Fibroblast of lung (primary cell): Measurements from ENCODE around the gene CCDC116. TPM values are rescaled to one million over a fixed set of nuclear protein-coding genes. Genes with fewer than 3 reads are reported as not detected.
"Not testable (repeated sequence)": the region's sequence is repeated elsewhere in the genome, so short reads cannot be mapped to it uniquely, and the experiment has no call there.

Experiments used
- DNase-seq, 2 donors: peaks; one replicate each; pipeline versions ENCODE4 v3.0.0 to v3.0.0-alpha.2; 2010; ENCODE audit warnings: low read depth in 2 of 2
- H2AFZ ChIP-seq: 2 replicates; pipeline ENCODE4 v1.5.1; 2012; ENCODE audit warnings: low read length, control low read depth, inconsistent platforms
- H3K27ac ChIP-seq: 2 replicates; pipeline ENCODE4 v1.5.1; 2011; ENCODE audit warnings: low read length, control low read depth; ENCODE audit not compliant: insufficient read depth
- H3K27me3 ChIP-seq: 2 replicates; pipeline ENCODE4 v1.5.1; 2011; ENCODE audit warnings: mild to moderate bottlenecking, low read length; ENCODE audit not compliant: control insufficient read depth, insufficient read depth
- H3K36me3 ChIP-seq: 2 replicates; pipeline ENCODE4 v1.5.1; 2011; ENCODE audit warnings: low read length; ENCODE audit not compliant: control insufficient read depth, insufficient read depth
- H3K4me1 ChIP-seq: 2 replicates; pipeline ENCODE4 v1.5.1; 2011; ENCODE audit warnings: low read length; ENCODE audit not compliant: control insufficient read depth, insufficient read depth; ENCODE audit errors: extremely low read depth
- H3K4me2 ChIP-seq: 2 replicates; pipeline ENCODE4 v1.5.1; 2011; ENCODE audit warnings: low read length, control low read depth; ENCODE audit not compliant: insufficient read depth; ENCODE audit errors: extremely low read depth
- H3K4me3 ChIP-seq, 4 experiments: fragments of 200-600 bp in 1 of 4; sonication (generic) in 1 of 4; replicated peaks in 1 of 4; 2 replicates each; pipeline ENCODE4 v1.5.1; 2011 to 2016; ENCODE audit warnings: low read length in 4 of 4, low read depth in 3 of 4, mild to moderate bottlenecking in 3 of 4, control low read depth in 2 of 4, inconsistent platforms in 1 of 4, mixed read lengths in 1 of 4; ENCODE audit not compliant: insufficient read depth in 1 of 4; ENCODE audit errors: control extremely low read depth in 1 of 4
- H3K79me2 ChIP-seq: 2 replicates; pipeline ENCODE4 v1.5.1; 2012; ENCODE audit warnings: mild to moderate bottlenecking, low read length, inconsistent platforms; ENCODE audit not compliant: control insufficient read depth, insufficient read depth
- H3K9ac ChIP-seq: 2 replicates; pipeline ENCODE4 v1.5.1; 2011; ENCODE audit warnings: mild to moderate bottlenecking, low read length, control low read depth; ENCODE audit not compliant: insufficient read depth
- H3K9me3 ChIP-seq: 2 replicates; pipeline ENCODE4 v1.5.1; 2012; ENCODE audit warnings: low read depth, low read length; ENCODE audit not compliant: control insufficient read depth, insufficient read depth
- H4K20me1 ChIP-seq: 2 replicates; pipeline ENCODE4 v1.5.1; 2011; ENCODE audit warnings: low read length; ENCODE audit not compliant: control insufficient read depth, insufficient read depth; ENCODE audit errors: extremely low read depth
- EZH2 ChIP-seq: IDR thresholded peaks from 2 replicates; pipeline ENCODE4 v1.5.1; 2012; ENCODE audit warnings: low read length, control low read depth, mild to moderate bottlenecking; ENCODE audit errors: missing control alignments
- polyA plus RNA-seq, 2 donors: library from polyadenylated mRNA; depleted of rRNA in 1 of 2; stranded (reverse) in 1 of 2; unstranded in 1 of 2; fragments of >200 nt; gene quantifications; 2 replicates each; pipeline ENCODE4 v1.2.1, GENCODE V29; 2011 to 2012; ENCODE audit warnings: missing spikeins in 1 of 2
- total RNA-seq: library from RNA; depleted of rRNA; stranded (reverse); fragments of >200 nt; gene quantifications from 2 replicates; pipeline ENCODE4 v1.2.1, GENCODE V29; 2014
- TF ChIP-seq, protein P1 (sequence below), 2 donors: IDR thresholded peaks in 1 of 2; conservative IDR thresholded peaks in 1 of 2; 1 replicate in 1 of 2; 2 replicates in 1 of 2; pipeline ENCODE4 v1.5.1; 2011 to 2012; ENCODE audit warnings: low read length in 2 of 2, control low read depth in 1 of 2, inconsistent platforms in 1 of 2, low read depth in 1 of 2, mild to moderate bottlenecking in 1 of 2

CCDC116 gene
- total and polyA plus RNA-seq, 2 donors (not counting 1 experiment from before 2014, with no cell fraction given), result 0.03 to 0.17 TPM

DNA sequence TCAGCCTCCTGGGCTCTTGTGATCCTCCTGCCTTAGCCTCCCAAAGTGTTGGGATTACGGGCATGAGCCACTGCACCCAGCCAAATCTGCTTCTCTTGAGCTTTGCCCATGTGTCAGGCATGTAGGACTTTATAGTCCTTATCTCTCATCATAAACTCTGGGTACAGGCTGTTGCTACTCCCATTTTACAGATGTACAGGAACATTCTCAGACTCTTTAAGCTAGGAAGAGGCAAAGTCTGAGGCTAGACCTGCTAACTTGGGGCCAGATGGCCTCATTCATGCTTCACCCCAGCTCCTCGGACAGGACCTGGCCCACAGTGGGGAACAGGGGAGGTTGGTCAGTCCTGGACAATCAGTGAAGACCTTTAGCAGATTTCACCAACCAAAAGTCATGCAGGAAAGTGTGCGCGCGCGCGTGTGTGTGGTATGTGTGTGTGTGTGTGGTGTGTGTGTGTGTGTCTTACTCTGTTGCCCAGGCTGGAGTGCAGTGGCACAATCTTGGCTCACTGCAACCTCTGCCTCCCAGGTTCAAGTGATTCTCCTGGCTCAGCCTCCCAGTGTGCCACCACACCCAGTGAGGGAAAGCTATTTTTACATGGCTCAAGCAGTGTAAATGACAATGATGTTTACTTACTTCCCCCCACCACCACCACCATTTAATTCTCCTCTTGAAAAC is 26.5 kb upstream of the CCDC116 start:
- Histone ChIP-seq H3K4me2 (no peak overlapping the region), H3K27me3 (no peaks in the 10 kb centered on the region), H3K9me3 (no peaks in the 10 kb centered on the region), H3K27ac (no peak overlapping the region), H4K20me1 (no peaks in the 10 kb centered on the region), H3K4me3 (no peak overlapping the region), H3K79me2 (peaks cover 69% of the 10 kb centered on the region), H2AFZ (no peak overlapping the region), H3K4me1 (no peaks in the 10 kb centered on the region), H3K9ac (no peak overlapping the region), H3K36me3 (no peaks in the 10 kb centered on the region)
- TF ChIP-seq EZH2, result no peak
- TF ChIP-seq, protein P1, sequence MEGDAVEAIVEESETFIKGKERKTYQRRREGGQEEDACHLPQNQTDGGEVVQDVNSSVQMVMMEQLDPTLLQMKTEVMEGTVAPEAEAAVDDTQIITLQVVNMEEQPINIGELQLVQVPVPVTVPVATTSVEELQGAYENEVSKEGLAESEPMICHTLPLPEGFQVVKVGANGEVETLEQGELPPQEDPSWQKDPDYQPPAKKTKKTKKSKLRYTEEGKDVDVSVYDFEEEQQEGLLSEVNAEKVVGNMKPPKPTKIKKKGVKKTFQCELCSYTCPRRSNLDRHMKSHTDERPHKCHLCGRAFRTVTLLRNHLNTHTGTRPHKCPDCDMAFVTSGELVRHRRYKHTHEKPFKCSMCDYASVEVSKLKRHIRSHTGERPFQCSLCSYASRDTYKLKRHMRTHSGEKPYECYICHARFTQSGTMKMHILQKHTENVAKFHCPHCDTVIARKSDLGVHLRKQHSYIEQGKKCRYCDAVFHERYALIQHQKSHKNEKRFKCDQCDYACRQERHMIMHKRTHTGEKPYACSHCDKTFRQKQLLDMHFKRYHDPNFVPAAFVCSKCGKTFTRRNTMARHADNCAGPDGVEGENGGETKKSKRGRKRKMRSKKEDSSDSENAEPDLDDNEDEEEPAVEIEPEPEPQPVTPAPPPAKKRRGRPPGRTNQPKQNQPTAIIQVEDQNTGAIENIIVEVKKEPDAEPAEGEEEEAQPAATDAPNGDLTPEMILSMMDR (conservative IDR thresholded peaks at IDR 0.05 in 1 of 2, IDR thresholded peaks at IDR 0.05 in 1 of 2; ENCODE audit: low read depth in 1 of 2, low read length in 2 of 2), result no peak
- no peak for DNase-seq

DNA sequence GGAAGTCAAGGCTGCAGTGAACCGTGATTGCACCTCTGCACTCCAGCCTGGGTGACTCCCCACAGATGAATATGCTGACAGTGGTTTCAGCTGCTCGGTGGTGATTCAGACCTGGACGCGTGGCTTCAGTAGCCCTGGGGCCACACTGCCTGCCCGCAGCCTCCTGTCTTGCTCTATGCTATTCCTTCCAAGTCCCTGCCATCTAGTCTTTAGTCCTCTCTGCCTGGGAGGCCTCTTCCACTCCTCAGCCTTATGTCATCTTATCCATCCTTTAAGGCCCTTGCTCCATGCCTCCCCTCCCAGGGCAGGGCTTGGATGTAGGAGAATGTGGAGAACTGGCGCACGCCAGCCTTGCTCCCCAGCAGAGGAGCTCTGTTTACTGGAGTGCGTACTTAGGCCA is 25.8 kb upstream of the CCDC116 start:
- Histone ChIP-seq H4K20me1 (no peaks in the 10 kb centered on the region), H3K4me3 (no peak overlapping the region), H3K27ac (no peak overlapping the region), H3K79me2 (peaks cover 71% of the 10 kb centered on the region), H3K4me2 (no peak overlapping the region), H3K36me3 (peaks cover 6% of the 10 kb centered on the region), H3K4me1 (no peaks in the 10 kb centered on the region), H3K27me3 (no peaks in the 10 kb centered on the region), H3K9me3 (no peaks in the 10 kb centered on the region), H3K9ac (no peak overlapping the region), H2AFZ (no peak overlapping the region)
- no peak for DNase-seq
- TF ChIP-seq, protein P1 (conservative IDR thresholded peaks at IDR 0.05 in 1 of 2, IDR thresholded peaks at IDR 0.05 in 1 of 2; ENCODE audit: low read depth in 1 of 2, low read length in 2 of 2), result no peak
- no peak for TF ChIP-seq EZH2

DNA sequence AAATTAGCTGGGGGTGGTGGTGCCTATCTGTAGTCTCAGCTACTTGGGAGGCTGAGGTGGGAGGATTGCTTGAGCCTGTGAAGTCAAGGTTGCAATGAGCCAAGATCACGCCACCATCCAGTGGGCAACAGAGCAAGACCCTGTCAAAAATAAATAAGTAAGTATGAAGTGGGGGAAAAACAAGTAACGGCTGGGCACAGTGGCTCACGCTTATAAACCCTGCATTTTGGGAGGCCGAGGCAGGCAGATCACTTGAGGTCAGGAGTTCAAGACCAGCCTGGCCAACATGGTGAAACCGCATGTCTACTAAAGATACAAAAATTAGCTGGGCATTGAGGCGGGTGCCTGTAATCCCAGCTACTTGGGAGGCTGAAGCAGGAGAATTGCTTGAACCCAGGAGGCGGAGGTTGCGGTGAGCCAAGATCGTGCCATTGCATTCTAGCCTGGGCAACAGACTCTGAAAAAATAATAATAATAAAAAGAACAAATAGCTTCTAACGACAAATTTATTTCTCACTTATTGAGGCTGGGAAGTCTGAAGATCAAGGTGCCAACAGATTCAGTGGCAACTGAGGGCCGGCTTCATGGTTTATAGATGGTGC is 22.9 kb upstream of the CCDC116 start:
- H2AFZ ChIP-seq, H3K9me3 ChIP-seq, H3K9ac ChIP-seq, H3K27ac ChIP-seq, H3K4me2 ChIP-seq, H3K4me3 ChIP-seq, H4K20me1 ChIP-seq, H3K4me1 ChIP-seq, H3K27me3 ChIP-seq, H3K36me3 ChIP-seq, DNase-seq: not testable (repeated sequence)
- peaks cover 76% of the 10 kb centered on the region for H3K79me2 ChIP-seq
